HG03442 (cell line): ENCODE results near the gene GNAQ.

Source experiments
- ATAC-seq: cut with Tn5 transposase; IDR thresholded peaks from one replicate; pipeline ENCODE4 v1.9.1; 2021; ENCODE audit warnings: mild to moderate bottlenecking, moderate library complexity; ENCODE audit not compliant: unreplicated experiment

The GNAQ gene

DNA sequence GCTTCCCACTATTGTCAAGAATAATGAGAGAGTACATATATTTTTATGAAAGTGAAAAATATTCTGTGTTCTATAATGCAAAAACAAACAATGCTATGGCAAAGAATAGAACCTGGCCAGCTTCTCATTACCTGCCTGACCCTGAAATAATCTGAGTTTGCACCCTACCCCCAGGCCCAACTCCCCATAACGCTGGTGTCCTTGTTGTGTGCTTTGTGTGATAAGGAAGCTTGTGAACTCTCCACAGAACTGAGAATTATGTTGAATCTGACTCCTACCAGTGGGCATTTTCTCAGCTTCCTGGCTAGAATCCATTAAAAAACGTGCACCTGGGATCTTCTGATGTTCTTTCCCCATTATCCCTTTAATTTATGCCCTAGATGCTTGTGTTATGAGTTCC lies 205.5 kb downstream of the GNAQ start:
- ATAC-seq: no peak

DNA sequence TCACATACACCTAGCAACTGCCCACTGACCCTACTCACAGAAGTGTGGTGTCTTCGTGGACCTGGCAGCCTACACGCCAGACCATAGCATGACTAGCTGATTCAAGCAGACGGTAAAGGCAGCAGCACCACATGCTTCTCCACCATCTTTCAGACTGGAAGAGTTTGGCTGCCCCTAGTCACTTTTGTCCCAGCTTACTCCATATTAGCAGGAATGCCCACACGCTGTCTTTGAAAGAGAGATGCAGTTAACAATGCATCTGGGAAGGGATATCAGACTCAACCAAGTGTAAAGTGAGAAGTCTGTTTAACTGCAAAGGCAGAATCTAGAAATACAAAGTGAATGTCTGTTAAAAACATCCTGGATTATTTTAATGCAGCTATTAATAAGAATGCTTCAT lies 206.2 kb downstream of the GNAQ start:
- no peak for ATAC-seq

GRCh38 chr9:77820293-77820954 lies 211.2 kb downstream of the GNAQ start:
- ATAC-seq: no peak

GRCh38 chr9:77819657-77820056 lies 212.0 kb downstream of the GNAQ start:
- no peak for ATAC-seq

- peak; percentile 68 for ATAC-seq
These were observed 213.9 kb downstream of the GNAQ start for GRCh38 chr9:77817590-77818311.

DNA sequence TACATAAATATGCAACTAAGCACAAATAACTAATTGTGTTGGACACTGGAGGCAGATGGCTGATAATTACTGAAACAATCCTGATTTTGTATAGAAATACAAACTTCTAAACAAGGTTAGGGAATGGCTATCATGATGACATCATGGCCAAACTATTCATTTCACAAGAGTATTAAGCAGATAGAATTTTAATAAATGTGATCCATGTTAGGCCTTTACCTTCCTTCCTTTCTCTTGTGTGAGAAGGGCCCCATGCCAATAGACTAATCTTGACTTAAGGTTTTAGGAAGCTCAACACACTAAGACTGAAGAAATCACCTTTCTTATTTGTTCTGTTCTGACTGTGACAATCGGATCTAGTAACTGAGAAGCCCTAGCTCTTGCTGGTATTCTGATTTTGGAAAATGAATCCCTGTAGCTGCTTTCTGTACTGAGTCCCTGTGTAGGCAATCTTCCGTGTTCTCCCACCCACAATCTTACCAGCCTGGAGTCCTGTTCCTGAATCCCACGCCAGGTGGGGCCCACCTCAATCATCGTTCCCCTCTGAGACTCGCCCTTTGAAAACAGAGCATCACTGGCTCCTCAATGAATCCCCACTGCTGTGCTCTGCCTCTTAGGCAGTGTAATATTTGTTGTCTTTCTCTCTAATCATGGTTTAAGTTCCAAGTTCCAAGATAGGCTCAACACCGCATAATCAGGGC lies 214.8 kb downstream of the GNAQ start:
- no peak for ATAC-seq

- no peak for ATAC-seq
These were observed 216.4 kb downstream of the GNAQ start for GRCh38 chr9:77815260-77815659.

- ATAC-seq: no peak
These were observed 219.8 kb downstream of the GNAQ start for GRCh38 chr9:77811832-77812231.

DNA sequence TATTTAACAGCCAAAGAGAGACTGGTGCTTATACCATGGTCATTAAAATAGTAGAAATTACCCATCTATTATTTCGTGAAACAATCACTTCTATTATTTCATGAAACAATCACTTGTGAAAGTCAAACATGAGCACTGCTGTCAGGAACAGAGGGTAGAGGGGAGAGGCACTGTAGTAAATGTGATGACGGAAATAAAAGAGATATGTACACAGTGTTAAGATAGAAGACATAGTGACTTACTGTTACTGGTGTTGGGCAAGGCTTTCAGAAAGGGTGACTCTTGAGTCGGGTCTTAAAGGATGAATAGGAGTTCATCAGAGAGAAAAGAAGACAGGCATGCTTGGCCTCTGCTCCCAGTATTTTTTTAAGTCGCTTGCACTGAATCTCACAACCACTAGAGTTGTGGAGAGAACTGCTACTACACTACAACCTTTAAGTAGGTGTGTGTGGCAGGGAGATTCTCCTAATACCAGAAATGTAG lies 220.9 kb downstream of the GNAQ start:
- no peak for ATAC-seq

- no peak for ATAC-seq
These were observed 221.6 kb downstream of the GNAQ start for GRCh38 chr9:77810047-77810446.

DNA sequence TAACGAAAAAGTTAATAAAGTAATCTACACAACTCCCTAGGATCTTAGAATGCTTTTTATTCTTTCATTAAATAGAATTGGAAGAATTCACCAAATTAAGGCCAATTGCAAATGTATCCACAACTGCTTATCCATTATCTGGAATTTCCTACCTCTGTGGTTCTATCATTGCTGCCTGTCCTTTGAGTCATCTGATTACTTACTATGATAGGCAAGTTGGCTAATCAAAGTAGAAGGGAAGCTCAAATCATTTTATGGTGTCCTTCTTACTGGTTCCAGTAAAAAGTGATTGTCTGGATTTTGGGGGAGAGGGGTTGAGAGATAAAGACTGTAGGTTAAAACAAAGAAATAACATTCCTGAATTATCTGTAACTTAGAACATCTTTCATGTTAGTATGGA lies 222.1 kb downstream of the GNAQ start:
- no peak for ATAC-seq

DNA sequence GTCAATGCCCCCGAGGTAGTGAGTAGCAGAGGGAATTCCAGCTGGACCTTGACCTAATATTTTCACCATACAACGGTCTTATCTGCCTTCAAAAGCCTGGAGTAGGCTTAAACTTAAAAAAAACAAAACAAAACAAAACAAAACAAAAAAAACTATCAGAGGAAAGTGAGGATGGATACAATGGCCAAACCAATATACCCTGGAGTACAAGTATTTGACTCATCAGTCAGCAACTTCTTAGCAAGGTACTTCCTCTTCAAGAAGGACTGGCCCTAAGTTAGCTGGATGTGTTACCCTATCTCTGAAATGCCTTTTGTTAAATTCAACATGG lies 222.9 kb downstream of the GNAQ start:
- no peak for ATAC-seq

DNA sequence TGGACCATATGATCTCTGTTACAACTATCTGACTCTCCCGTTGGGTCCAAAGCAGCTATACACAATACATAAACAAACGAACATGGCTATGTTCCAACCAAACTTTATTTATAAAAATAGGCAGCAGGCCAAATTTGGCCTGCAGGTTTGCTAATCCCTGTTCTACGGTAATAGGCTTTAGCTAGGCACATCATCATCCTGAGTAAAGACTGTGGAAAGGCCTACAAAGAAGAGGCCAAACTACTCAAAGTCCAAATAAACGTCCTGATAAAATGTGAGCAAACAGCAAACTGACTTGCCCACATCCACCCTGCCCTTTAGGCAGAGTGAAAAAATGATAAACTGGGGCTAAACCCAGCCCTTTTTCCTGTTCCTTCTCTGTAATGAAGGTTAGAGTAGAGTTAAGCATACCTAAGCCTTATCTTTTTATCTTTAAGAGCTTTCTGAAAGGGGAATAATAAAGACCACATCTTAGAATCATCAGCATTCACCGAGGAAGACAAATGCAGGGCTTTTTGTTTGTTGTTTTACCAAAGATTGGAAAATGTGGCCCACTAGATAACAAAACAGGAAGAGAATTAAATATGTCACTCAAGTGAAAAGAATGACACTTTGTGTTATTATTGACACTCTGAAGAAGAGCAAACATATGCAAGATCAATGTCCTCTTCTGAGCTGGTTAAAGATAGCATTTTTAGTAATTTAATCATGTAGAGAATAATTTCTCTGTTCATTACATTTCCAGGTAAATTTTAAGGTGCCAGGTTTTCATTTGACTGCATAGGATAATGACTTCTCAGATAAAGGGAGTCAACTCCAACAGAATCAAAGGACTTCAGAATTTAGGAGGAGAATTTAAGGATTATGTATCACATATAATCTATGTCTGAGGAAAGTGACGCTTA lies 223.5 kb downstream of the GNAQ start:
- ATAC-seq: no peak

DNA sequence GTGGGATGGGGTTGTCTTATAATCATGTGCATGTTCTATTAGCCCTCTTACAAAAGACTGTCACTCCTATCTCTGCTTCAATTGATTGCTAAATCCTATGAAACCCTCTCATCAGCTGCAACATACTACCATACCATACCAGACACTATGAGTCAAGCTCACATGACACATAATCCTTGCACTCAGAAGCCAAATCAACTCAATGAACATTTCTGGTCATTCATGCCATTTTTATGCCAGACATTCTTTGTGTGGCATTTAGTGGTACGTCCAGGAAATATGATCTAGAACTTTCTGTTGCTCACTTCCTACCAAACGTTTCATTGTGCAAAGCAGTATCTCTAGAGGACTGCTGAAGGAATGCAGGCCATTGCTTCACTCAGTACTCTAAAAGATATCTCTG lies 224.3 kb downstream of the GNAQ start:
- ATAC-seq: no peak

DNA sequence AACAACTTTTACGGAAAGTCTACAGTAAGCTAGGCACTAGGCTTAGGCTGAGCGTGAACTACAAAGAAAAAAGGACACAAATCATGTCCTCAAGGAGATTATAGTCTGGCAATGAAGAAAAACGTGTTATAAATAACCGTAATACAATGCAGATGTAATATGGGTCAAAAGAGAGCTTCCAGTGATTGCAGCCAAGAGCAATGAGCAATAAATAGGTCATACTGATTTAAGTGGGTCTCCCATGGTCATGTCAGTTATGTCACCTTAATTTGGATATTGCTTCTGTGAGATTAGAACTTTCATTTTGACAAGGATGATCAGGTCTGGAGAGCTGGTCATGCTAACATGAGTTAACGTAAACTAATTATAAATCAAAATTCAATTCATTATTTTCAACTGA lies 224.9 kb downstream of the GNAQ start:
- no peak for ATAC-seq

GRCh38 chr9:77805810-77806209 lies 225.8 kb downstream of the GNAQ start:
- no peak for ATAC-seq

- ATAC-seq: no peak
These were observed 228.2 kb downstream of the GNAQ start for GRCh38 chr9:77803423-77803822.

DNA sequence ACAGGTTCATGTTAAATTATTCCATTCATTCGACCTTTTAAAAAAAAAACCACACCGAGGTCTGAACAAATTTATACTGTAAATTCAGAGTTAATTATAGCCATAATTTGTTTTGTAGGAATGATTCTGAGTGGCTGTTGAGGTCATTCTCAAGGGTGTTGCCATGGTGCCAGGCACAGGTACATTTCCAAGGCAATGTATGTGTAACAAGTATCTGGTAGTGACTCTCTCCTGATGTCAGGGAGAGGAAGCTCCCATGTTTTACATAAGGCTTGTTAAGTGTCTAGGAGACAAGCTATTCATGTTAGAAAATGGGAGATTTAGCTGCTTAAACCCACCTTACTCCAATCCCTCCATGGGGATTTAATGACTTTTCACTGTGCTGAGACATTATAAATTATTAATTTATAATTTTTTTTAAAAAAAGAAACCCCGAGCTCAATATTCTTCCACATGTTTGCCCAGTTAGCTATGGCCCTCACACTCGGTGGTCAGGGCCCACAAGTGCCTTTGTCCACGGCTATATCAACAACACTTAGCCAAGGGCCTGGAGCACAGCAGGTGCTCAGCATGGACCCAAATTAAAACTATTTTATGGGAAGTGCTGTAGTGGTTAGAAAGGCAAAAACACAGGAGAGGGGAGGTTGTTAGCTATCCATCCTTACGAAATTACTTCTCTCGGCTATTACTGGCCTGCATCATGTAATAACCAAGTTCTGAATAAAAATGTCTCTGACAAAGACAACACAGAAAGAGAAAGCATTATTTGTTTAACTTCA lies 228.9 kb downstream of the GNAQ start:
- no peak for ATAC-seq

GRCh38 chr9:77802064-77802463 lies 229.5 kb downstream of the GNAQ start:
- no peak for ATAC-seq

DNA sequence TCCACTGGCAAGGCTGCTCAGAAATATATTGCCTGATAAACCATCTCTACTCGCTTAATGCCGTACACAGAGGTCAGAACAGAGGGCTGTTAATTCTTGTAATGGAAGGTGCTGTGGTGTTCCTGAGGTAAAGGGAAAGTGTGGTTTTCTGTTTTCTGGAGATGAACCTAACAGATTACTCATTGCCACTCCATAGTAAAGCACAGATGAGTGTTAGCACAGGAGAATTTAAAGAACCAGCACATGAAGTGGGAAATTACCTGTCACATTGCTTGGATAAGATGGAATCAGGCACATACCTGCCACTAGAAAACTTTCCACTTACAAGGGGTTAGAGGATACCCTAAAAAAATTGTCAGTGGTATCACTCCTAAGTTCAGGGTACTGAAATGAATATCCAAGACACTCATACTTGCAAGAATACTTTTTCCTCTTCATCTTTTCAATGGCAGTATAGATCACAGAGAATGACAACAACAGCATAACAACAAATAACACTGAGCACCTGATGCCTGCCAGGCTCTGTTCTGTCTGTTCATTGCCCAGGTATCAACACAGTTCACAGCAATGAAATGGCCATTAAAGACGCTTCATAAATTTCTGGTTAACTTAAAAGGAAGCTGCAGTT lies 230.6 kb downstream of the GNAQ start:
- no peak for ATAC-seq
